ENCODE data around the gene CSMD2.
"Not testable (repeated sequence)": the region's sequence is repeated elsewhere in the genome, so short reads cannot be mapped to it uniquely, and the experiment has no call there.

Gene CSMD2

GRCh38 chr1:34113362-34113761 is 51.7 kb downstream of the CSMD2 start:
- FAIRE-seq (no peak), DNase-seq (ENCODE audit: low spot score) (no peak)

- FAIRE-seq = no peak
- no peak for DNase-seq (ENCODE audit: low spot score)
Observed at GRCh38 chr1:34108711-34109110, 56.3 kb downstream of the CSMD2 start.

GRCh38 chr1:34108269-34108668 is 56.8 kb downstream of the CSMD2 start:
- DNase-seq (ENCODE audit: low spot score) (no peak), FAIRE-seq (no peak)

- DNase-seq (ENCODE audit: low spot score) (no peak), FAIRE-seq (no peak)
Observed at GRCh38 chr1:34101151-34101550, 63.9 kb downstream of the CSMD2 start.

GRCh38 chr1:34100332-34100731 is 64.7 kb downstream of the CSMD2 start:
- no peak for DNase-seq (ENCODE audit: low spot score)
- no peak for FAIRE-seq

GRCh38 chr1:34092399-34092798 is 72.6 kb downstream of the CSMD2 start:
- FAIRE-seq; DNase-seq (ENCODE audit: low spot score): not testable (repeated sequence)

- no peak for FAIRE-seq
- no peak for DNase-seq (ENCODE audit: low spot score)
Observed at GRCh38 chr1:34089731-34090130, 75.3 kb downstream of the CSMD2 start.

- DNase-seq (ENCODE audit: low spot score) = no peak
- no peak for FAIRE-seq
Observed at GRCh38 chr1:34087986-34088385, 77.0 kb downstream of the CSMD2 start.

- no peak for FAIRE-seq
- DNase-seq (ENCODE audit: low spot score) = no peak
Observed at GRCh38 chr1:34086561-34086960, 78.5 kb downstream of the CSMD2 start.

GRCh38 chr1:34083974-34084373 is 81.1 kb downstream of the CSMD2 start:
- FAIRE-seq = no peak

GRCh38 chr1:34082085-34082670 is 82.9 kb downstream of the CSMD2 start:
- not testable (repeated sequence) for DNase-seq (ENCODE audit: low spot score); FAIRE-seq

More at GRCh38 chr1:34083974-34084373, 81.1 kb downstream of the CSMD2 start:
- DNase-seq (ENCODE audit: low spot score) = no peak

- DNase-seq (ENCODE audit: low spot score) (no peak), FAIRE-seq (no peak)
Observed at GRCh38 chr1:34078383-34078782, 86.6 kb downstream of the CSMD2 start.

GRCh38 chr1:34075576-34075975 is 89.5 kb downstream of the CSMD2 start:
- no peak for FAIRE-seq
- no peak for DNase-seq (ENCODE audit: low spot score)

- DNase-seq (ENCODE audit: low spot score) (no peak), FAIRE-seq (no peak)
Observed at GRCh38 chr1:34073028-34073695, 91.9 kb downstream of the CSMD2 start.

GRCh38 chr1:34070201-34070836 is 94.7 kb downstream of the CSMD2 start:
- no peak for DNase-seq (ENCODE audit: low spot score)
- FAIRE-seq = no peak

- DNase-seq (ENCODE audit: low spot score) (no peak), FAIRE-seq (no peak)
Observed at GRCh38 chr1:34066981-34067603, 97.9 kb downstream of the CSMD2 start.

GRCh38 chr1:34066166-34066565 is 98.9 kb downstream of the CSMD2 start:
- no peak for DNase-seq (ENCODE audit: low spot score)
- no peak for FAIRE-seq

GRCh38 chr1:34065498-34065897 is 99.5 kb downstream of the CSMD2 start:
- DNase-seq (ENCODE audit: low spot score) (no peak), FAIRE-seq (no peak)

GRCh38 chr1:34060901-34061415 is 104.1 kb downstream of the CSMD2 start:
- FAIRE-seq (no peak), DNase-seq (ENCODE audit: low spot score) (no peak)

GRCh38 chr1:34060187-34060730 is 104.8 kb downstream of the CSMD2 start:
- DNase-seq (ENCODE audit: low spot score) (no peak), FAIRE-seq (no peak)

GRCh38 chr1:34057347-34058130 is 107.5 kb downstream of the CSMD2 start:
- no peak for FAIRE-seq
- DNase-seq (ENCODE audit: low spot score) = no peak
